Ureter (tissue), 1 donor: ENCODE results near the gene RBM19. TPM values are rescaled to one million over a fixed set of nuclear protein-coding genes. Genes with fewer than 3 reads are reported as not detected.

Experiments used
- DNase-seq: peaks from one replicate; pipeline ENCODE4 v3.0.0-alpha.2; 2020; ENCODE audit warnings: low spot score
- total RNA-seq: library from RNA; stranded (reverse); gene quantifications from one replicate; pipeline ENCODE4 v1.2.4, GENCODE V29; 2023
- donor health status: DM: yes; HTN: yes; CAD: no.

The RBM19 gene
- total RNA-seq, 1 donor from 2014 or later, result 60.0 TPM

- no peak for DNase-seq
Measured at GRCh38 chr12:113778432-113779132, 187.5 kb downstream of the RBM19 start.

- DNase-seq, result no peak
Measured at GRCh38 chr12:113777751-113778150, 188.4 kb downstream of the RBM19 start.

- no peak for DNase-seq
Measured at GRCh38 chr12:113776536-113776935, 189.6 kb downstream of the RBM19 start.

GRCh38 chr12:113774526-113774925, 191.6 kb downstream of the RBM19 start:
- no peak for DNase-seq

GRCh38 chr12:113772505-113773030, 193.6 kb downstream of the RBM19 start:
- DNase-seq, result no peak

GRCh38 chr12:113770389-113770865, 195.7 kb downstream of the RBM19 start:
- DNase-seq, result no peak

- no peak for DNase-seq
Measured at GRCh38 chr12:113769305-113769704, 196.8 kb downstream of the RBM19 start.

- no peak for DNase-seq
Measured at GRCh38 chr12:113768850-113769249, 197.3 kb downstream of the RBM19 start.

GRCh38 chr12:113766879-113767878, 198.9 kb downstream of the RBM19 start:
- no peak for DNase-seq
